Endothelial cell of umbilical vein (primary cell): Measurements from ENCODE around the gene SP1.

ENCODE experiments used
- CTCF ChIP-seq, 2 donors: IDR thresholded peaks; 1 replicate in 1 of 2; 2 replicates in 1 of 2; pipeline ENCODE4 v1.5.1; 2011; ENCODE audit warnings: low read length in 2 of 2, mild to moderate bottlenecking in 2 of 2, moderate library complexity in 2 of 2, control low read depth in 1 of 2, inconsistent platforms in 1 of 2, low read depth in 1 of 2; ENCODE audit not compliant: insufficient read depth in 1 of 2; ENCODE audit errors: extremely low read depth in 1 of 2
- GATA2 ChIP-seq: IDR thresholded peaks from 2 replicates; pipeline ENCODE4 v1.7.0; 2011; ENCODE audit warnings: low read depth, mild to moderate bottlenecking, moderate library complexity, mixed read lengths, low read length; ENCODE audit not compliant: insufficient read length, insufficient read depth
- POLR2A ChIP-seq: IDR thresholded peaks from 2 replicates; pipeline ENCODE4 v1.6.1; 2012; ENCODE audit warnings: low read depth, mild to moderate bottlenecking, control low read depth, low read length
- TF ChIP-seq, protein P1 (sequence below): IDR thresholded peaks from 2 replicates; pipeline ENCODE4 v1.6.1; 2011; ENCODE audit not compliant: insufficient read depth, insufficient read length

DNA sequence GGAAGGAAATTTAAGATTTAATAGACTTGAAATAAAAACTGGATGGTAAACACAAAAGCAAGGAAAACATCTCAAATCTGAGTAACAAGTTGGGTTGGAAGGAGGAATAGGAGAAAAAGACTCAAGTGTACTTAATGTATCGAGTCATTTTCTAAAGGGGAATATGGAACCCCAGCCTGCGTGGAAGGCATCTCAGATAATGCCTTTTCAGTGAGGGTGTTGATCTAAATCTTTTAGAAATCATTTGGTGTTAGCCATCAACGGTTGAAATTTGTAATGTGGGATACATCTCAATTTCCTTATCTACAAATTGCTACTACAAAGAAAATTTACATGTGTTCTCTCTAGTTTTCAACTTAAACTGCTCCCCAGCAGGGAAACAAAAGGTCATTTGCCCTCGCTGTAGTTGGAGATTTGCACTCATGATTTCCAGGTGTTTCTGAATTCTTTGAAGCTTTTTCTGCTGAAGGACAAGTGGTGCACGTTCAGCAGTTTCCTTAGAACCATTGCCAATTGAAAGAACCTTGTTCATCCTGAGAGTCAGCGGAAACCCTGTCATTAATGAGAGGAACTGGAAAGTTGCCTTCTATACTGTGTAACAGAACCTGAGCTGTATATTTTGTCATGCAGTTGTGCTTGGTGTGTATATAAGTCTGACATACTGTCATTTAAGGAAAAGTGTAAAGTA is 74.1 kb downstream of the SP1 start:
- TF ChIP-seq CTCF (IDR thresholded peaks at IDR 0.05; ENCODE audit: extremely low read depth in 1 of 2, insufficient read depth in 1 of 2, low read depth in 1 of 2, low read length in 2 of 2) (no peak), POLR2A (no peak), GATA2 (no peak)
- TF ChIP-seq, protein P1, sequence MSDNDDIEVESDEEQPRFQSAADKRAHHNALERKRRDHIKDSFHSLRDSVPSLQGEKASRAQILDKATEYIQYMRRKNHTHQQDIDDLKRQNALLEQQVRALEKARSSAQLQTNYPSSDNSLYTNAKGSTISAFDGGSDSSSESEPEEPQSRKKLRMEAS = no peak
